Activated gamma-delta T cell treated with anti-CD3 and anti-CD28 coated beads, Interleukin-2, amount 50 U/mL, for 16 hours (primary cell): ENCODE data around the gene CHAF1B.

Experiments
- DNase-seq: peaks from one replicate; pipeline ENCODE4 v3.0.0-alpha.2; 2020; ENCODE audit warnings: low read depth

Gene CHAF1B

GRCh38 chr21:36428761-36429432 lies 43.7 kb downstream of the CHAF1B start:
- no peak for DNase-seq

- DNase-seq, result peak; percentile 57
Measured at GRCh38 chr21:36429947-36430546, 44.9 kb downstream of the CHAF1B start.

GRCh38 chr21:36430841-36431240 lies 45.6 kb downstream of the CHAF1B start:
- DNase-seq, result no peak

- DNase-seq, result no peak
Measured at GRCh38 chr21:36431252-36431651, 46.1 kb downstream of the CHAF1B start.

- no peak for DNase-seq
Measured at GRCh38 chr21:36433059-36433709, 48.0 kb downstream of the CHAF1B start.

DNA sequence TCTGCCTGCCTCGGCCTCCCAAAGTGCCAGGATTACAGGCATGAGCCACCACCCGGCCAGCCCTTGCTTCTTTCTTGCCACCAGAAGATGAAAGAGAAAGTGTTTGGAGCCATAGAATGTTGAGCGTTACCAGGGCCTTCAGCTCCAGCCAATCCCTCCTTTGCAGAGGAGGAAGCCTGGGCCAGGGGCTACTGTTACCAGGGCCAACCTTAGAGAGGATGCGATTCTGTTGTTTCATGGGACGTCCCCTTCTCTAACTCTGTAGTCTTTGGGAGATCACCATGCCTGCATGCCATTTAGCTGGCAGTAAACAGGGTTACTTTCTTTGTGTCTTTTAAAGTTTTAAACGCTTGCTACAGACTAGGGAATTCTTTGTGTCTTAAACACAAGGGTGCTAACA lies 49.0 kb downstream of the CHAF1B start:
- DNase-seq, result no peak

DNA sequence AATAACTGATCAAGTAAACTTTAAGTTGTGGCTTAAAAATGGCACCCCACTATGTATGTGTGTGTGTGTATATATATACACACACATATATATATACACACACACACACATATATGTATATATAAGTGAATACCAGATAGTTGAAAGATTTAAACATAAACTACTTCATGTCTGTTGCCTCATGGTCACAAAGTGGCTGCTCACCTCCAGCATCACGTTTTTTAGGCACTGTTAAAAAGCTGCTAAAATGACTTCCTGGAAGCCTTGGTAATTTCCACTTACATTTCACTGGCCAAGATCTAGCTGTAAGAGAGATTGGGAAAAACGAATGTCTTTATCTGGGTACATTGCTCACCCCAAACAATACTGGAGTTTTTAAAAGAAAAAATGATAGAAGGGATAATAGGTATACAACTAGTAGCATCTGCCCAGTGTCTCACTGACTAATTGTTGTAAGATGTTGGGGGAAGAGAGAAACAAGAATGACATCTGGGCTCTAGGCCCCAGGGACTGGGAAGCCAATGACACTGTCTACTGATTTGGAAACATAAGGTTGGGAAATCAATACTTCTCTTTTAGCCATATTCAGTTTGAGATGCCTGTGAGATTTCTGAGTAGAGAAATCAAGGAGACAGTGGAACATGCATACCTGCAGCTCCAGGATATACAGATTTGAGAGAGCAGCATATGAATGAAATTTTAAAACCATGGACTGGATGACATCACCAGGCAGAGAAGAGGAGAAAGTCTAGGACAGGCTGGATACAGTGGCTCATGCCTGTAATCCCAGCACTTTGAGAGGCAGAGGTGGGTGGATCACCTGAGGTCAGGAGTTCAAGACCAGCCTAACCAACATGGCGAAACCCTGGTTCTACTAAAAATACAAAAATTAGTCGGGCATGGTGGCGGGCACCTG lies 51.9 kb downstream of the CHAF1B start:
- DNase-seq, result no peak

- DNase-seq, result no peak
Measured at GRCh38 chr21:36437745-36438128, 52.5 kb downstream of the CHAF1B start.

DNA sequence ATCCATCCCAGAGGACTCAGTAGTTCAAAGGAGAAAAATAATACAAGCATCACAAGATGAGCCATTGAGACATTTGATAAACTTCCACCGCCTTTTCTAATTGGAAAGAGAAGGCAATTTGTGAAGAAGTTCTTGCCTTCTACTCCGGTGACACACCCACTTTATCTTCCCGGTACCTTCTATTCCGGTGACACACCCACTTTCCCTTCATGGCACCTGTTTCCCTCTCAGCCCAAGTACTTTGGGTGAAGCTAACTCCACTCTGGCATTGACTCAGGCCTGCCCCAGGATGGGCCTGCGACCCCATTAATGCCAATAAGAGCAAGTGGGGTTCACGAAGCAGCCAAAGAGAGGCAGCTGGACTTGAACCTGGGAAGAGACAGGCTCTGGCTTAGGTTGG lies 56.5 kb downstream of the CHAF1B start:
- DNase-seq, result no peak

- no peak for DNase-seq
Measured at GRCh38 chr21:36446301-36446700, 61.1 kb downstream of the CHAF1B start.

GRCh38 chr21:36450511-36450910 lies 65.3 kb downstream of the CHAF1B start:
- DNase-seq, result no peak

DNA sequence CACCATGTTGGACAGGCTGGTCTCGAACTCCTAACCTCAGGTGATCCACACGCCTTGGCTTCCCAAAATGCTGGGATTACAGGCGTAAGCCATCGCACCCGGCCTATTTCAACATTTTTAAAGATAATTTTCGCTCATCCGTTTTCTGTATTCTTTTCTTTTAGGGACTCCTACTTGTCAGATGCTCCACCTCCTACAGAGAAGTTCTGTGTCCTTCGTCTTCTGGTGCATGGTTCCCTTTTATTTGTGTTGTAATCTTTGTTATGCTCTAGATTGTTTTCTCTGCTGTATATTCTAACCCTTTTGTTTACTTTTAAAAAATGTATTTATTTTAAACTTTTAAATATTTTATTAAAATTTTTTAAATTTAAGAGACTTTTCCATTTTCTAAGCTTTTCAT lies 66.3 kb downstream of the CHAF1B start:
- no peak for DNase-seq

DNA sequence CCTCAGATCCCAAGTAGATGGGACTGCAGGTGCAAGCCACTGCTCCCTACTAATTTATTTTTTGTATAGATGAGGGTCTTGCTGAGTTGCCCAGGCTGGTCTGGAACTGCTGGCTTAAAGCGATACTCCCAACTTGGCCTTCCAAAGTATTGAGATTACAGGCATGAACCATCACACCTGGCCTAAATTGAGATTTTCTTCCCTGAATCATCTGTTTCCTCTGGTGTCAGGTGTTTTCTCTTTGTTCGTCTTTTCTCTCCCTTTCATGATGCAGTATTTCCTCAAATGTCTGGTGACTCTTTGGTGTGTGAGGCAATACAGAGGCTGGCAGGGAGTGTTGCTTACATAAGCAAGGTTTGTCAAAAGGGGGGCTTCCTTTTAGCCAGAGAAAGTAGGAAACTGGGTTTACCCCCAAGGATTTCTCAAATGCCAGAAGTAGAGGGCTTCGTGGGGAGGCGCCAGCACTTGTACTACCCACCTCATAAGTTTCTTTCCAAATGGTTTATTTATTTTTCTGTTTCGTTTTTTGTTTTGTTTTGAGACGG lies 67.2 kb downstream of the CHAF1B start:
- no peak for DNase-seq

GRCh38 chr21:36454093-36454531 lies 68.9 kb downstream of the CHAF1B start:
- DNase-seq, result no peak

DNA sequence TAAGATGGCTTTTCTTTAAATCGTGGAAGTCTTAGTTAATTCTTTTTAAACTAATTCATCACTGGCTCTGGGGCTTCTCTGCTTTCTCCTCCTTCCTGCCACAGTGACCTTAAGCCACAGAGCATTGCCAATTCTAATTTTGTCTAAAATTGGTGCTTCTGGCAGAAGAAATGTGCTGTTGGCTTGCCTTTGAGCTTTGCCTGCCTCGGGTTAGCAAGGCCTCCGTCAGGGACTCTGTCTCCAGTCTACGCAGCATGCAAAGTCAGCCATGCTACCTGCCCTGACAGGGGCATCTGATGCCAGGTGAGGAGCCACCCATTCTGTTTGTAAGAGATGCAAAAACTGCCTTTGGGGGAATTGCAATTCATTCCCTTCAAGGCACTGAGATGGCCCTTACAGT lies 69.5 kb downstream of the CHAF1B start:
- no peak for DNase-seq

- no peak for DNase-seq
Measured at GRCh38 chr21:36456729-36457414, 71.7 kb downstream of the CHAF1B start.

- DNase-seq, result no peak
Measured at GRCh38 chr21:36459098-36459497, 73.9 kb downstream of the CHAF1B start.

- no peak for DNase-seq
Measured at GRCh38 chr21:36460866-36461265, 75.7 kb downstream of the CHAF1B start.

DNA sequence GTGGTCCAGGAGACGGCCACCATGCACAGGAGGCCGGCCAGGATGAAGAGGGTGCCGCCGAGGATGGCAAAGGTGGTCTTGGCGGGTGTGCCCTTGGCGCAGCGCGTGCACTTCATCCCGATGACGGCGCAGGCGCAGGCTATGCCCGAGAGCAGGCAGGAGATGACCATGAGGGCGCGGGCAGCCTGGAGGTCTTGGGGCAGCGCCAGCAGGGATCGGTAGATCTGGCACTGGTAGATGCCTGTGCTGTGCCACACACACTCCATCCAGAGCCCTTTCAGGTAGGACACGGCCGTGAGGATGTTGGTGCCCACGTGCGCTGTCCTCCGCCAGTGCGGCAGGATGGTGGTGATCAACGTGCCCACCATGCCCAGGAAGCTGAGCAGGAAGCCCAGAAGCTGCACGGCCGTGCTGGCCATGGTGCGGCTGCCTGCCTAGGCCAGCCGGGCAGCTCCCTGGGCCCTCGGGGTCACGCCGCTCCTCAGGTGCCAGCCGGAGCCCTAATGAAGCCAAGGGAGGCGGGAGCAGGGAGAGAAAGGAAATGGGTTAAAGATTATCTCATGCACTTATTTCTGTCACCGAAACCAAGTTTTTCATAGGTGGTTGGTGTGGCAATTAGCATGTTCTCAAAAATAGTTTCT lies 76.2 kb downstream of the CHAF1B start:
- no peak for DNase-seq

- DNase-seq, result no peak
Measured at GRCh38 chr21:36461918-36462486, 76.8 kb downstream of the CHAF1B start.

- DNase-seq, result no peak
Measured at GRCh38 chr21:36463204-36463603, 78.0 kb downstream of the CHAF1B start.
